ENCODE results near the gene ABCA1. TPM values are rescaled to one million over a fixed set of nuclear protein-coding genes. Genes with fewer than 3 reads are reported as not detected.
A peak's percentile ranks its signal among the peaks of the same experiment; 100 is the strongest.

ABCA1 gene
- total RNA-seq, 2 donors from 2014 or later, result 21.6 to 34.8 TPM

- Mint-ChIP-seq H3K4me3 (no peak overlapping the region), H3K4me1 (peaks cover 61% of the 10 kb centered on the region), H3K36me3 (ENCODE audit: low read depth) (no peaks in the 10 kb centered on the region), H3K27ac (no peak overlapping the region), H3K9me3 (no peaks in the 10 kb centered on the region), H3K27me3 (ENCODE audit: insufficient read depth) (no peaks in the 10 kb centered on the region)
- Histone ChIP-seq H3K9me3 (ENCODE audit: control insufficient read depth, low read length) (no peaks in the 10 kb centered on the region), H3K4me1 (ENCODE audit: control insufficient read depth, insufficient read depth, low read length) (peaks cover 25% of the 10 kb centered on the region), H3K27ac (ENCODE audit: low read depth, low read length) (no peak overlapping the region), H3K36me3 (ENCODE audit: control insufficient read depth, insufficient read depth, low read length) (peaks cover 51% of the 10 kb centered on the region), H3K4me3 (ENCODE audit: low read length) (no peak overlapping the region), H3K27me3 (ENCODE audit: control insufficient read depth, insufficient read depth, low read length, poor library complexity, severe bottlenecking) (no peaks in the 10 kb centered on the region), H3K9ac (ENCODE audit: extremely low read depth, low read length, poor library complexity, severe bottlenecking) (no peak overlapping the region)
- 87 to 91% methylated on average over 10 to 11 of the region's 11 CpGs for WGBS, 2 experiments (ENCODE audit: insufficient coverage in 1 of 2, insufficient read length in 1 of 2)
- peak; percentile 25 for DNase-seq
- no peak for TF ChIP-seq CTCF (conservative IDR thresholded peaks at IDR 0.05)
Measured at GRCh38 chr9:104907278-104907951, 20.5 kb downstream of the ABCA1 start.

- H3K36me3 Mint-ChIP-seq (ENCODE audit: low read depth), result no peaks in the 10 kb centered on the region
- 92 to 100% methylated on average over 3 to 5 of the region's 5 CpGs for WGBS, 2 experiments (ENCODE audit: insufficient coverage in 1 of 2, insufficient read length in 1 of 2)
- no peaks in the 10 kb centered on the region for H3K9me3 Mint-ChIP-seq
- no peak for TF ChIP-seq CTCF (conservative IDR thresholded peaks at IDR 0.05)
- H3K27me3 ChIP-seq (ENCODE audit: control insufficient read depth, insufficient read depth, low read length, poor library complexity, severe bottlenecking), result no peaks in the 10 kb centered on the region
- no peak overlapping the region for H3K4me3 ChIP-seq (ENCODE audit: low read length)
- H3K27me3 Mint-ChIP-seq (ENCODE audit: insufficient read depth), result no peaks in the 10 kb centered on the region
- H3K9me3 ChIP-seq (ENCODE audit: control insufficient read depth, low read length), result no peaks in the 10 kb centered on the region
- no peak overlapping the region for H3K9ac ChIP-seq (ENCODE audit: extremely low read depth, low read length, poor library complexity, severe bottlenecking)
- H3K4me1 ChIP-seq (ENCODE audit: control insufficient read depth, insufficient read depth, low read length), result peaks cover 32% of the 10 kb centered on the region
- peaks cover 55% of the 10 kb centered on the region for H3K4me1 Mint-ChIP-seq
- peaks cover 57% of the 10 kb centered on the region for H3K36me3 ChIP-seq (ENCODE audit: control insufficient read depth, insufficient read depth, low read length)
- no peak overlapping the region for H3K4me3 Mint-ChIP-seq
- H3K27ac ChIP-seq (ENCODE audit: low read depth, low read length), result no peak overlapping the region
- DNase-seq, result peak; percentile 7
- no peak overlapping the region for H3K27ac Mint-ChIP-seq
Measured at GRCh38 chr9:104906441-104907277, 21.3 kb downstream of the ABCA1 start.

- H3K4me1 Mint-ChIP-seq, result peaks cover 55% of the 10 kb centered on the region
- DNase-seq, result no peak
- H3K27me3 Mint-ChIP-seq (ENCODE audit: insufficient read depth), result no peaks in the 10 kb centered on the region
- 92 to 100% methylated on average over 1 to 2 of the region's 2 CpGs for WGBS, 2 experiments (ENCODE audit: insufficient coverage in 1 of 2, insufficient read length in 1 of 2)
- no peak overlapping the region for H3K9ac ChIP-seq (ENCODE audit: extremely low read depth, low read length, poor library complexity, severe bottlenecking)
- no peak overlapping the region for H3K27ac ChIP-seq (ENCODE audit: low read depth, low read length)
- H3K4me3 ChIP-seq (ENCODE audit: low read length), result no peak overlapping the region
- no peaks in the 10 kb centered on the region for H3K9me3 ChIP-seq (ENCODE audit: control insufficient read depth, low read length)
- no peak overlapping the region for H3K4me3 Mint-ChIP-seq
- peaks cover 62% of the 10 kb centered on the region for H3K36me3 ChIP-seq (ENCODE audit: control insufficient read depth, insufficient read depth, low read length)
- H3K4me1 ChIP-seq (ENCODE audit: control insufficient read depth, insufficient read depth, low read length), result peaks cover 33% of the 10 kb centered on the region
- no peaks in the 10 kb centered on the region for H3K27me3 ChIP-seq (ENCODE audit: control insufficient read depth, insufficient read depth, low read length, poor library complexity, severe bottlenecking)
- H3K9me3 Mint-ChIP-seq, result no peaks in the 10 kb centered on the region
- no peak overlapping the region for H3K27ac Mint-ChIP-seq
- no peak for TF ChIP-seq CTCF (conservative IDR thresholded peaks at IDR 0.05)
- H3K36me3 Mint-ChIP-seq (ENCODE audit: low read depth), result no peaks in the 10 kb centered on the region
Measured at GRCh38 chr9:104905931-104906330, 22.0 kb downstream of the ABCA1 start.
